Duodenal mucosa (tissue), 2 donors: Measurements from ENCODE around the gene LYPD6B.

ENCODE experiments used
- H3K27ac ChIP-seq: one replicate; pipeline ENCODE4 v1.7.0; 2013; ENCODE audit warnings: low read depth, low read length
- H3K27me3 ChIP-seq, 2 donors: one replicate each; pipeline ENCODE4 v1.7.0; 2013; ENCODE audit warnings: low read length in 2 of 2, control low read depth in 1 of 2; ENCODE audit not compliant: insufficient read depth in 2 of 2, control insufficient read depth in 1 of 2
- H3K36me3 ChIP-seq, 2 donors: one replicate each; pipeline ENCODE4 v1.7.0; 2013; ENCODE audit warnings: low read length in 2 of 2, control low read depth in 1 of 2; ENCODE audit not compliant: insufficient read depth in 2 of 2, control insufficient read depth in 1 of 2
- H3K4me1 ChIP-seq, 2 donors: one replicate each; pipeline ENCODE4 v1.7.0; 2013; ENCODE audit warnings: low read length in 2 of 2, control low read depth in 1 of 2; ENCODE audit not compliant: insufficient read depth in 2 of 2, control insufficient read depth in 1 of 2
- H3K4me3 ChIP-seq, 2 donors: one replicate each; pipeline ENCODE4 v1.7.0; 2013; ENCODE audit warnings: low read length in 2 of 2, low read depth in 1 of 2
- H3K9ac ChIP-seq, 2 donors: one replicate each; pipeline ENCODE4 v1.7.0; 2013; ENCODE audit warnings: low read length in 2 of 2, low read depth in 1 of 2
- H3K9me3 ChIP-seq, 2 donors: one replicate each; pipeline ENCODE4 v1.7.0; 2013; ENCODE audit warnings: low read length in 2 of 2, control low read depth in 1 of 2; ENCODE audit not compliant: control insufficient read depth in 1 of 2

Gene LYPD6B

GRCh38 chr2:149038442-149039212 lies at the start of gene LYPD6B:
LYPD6B (plus strand) TSS chr2:149038699; CDS start chr2:149130949, 92,250 bp downstream.
- H3K27ac ChIP-seq, result no peak within 1 kb of the TSS
- peak within 1 kb of the TSS; percentile 58 to 72 for H3K4me3 ChIP-seq
- H3K9ac ChIP-seq, result peak within 1 kb of the TSS in 1 of 2 donors; percentile 53
- H3K36me3 ChIP-seq, result no peaks in the 10 kb centered on the region
- no peaks in the 10 kb centered on the region for H3K9me3 ChIP-seq
- H3K27me3 ChIP-seq, result peaks cover 6 to 21% of the 10 kb centered on the region in 2 donors
- no peaks in the 10 kb centered on the region for H3K4me1 ChIP-seq

- Histone ChIP-seq H3K4me1 (no peaks in the 10 kb centered on the region), H3K36me3 (no peaks in the 10 kb centered on the region), H3K4me3 (no peak overlapping the region), H3K9me3 (no peaks in the 10 kb centered on the region), H3K9ac (no peak overlapping the region), H3K27me3 (no peaks in the 10 kb centered on the region), H3K27ac (no peak overlapping the region)
Observed at GRCh38 chr2:148989882-148990493, 48.5 kb upstream of the LYPD6B start.

- Histone ChIP-seq H3K9me3 (no peaks in the 10 kb centered on the region), H3K4me1 (no peaks in the 10 kb centered on the region), H3K27ac (no peak overlapping the region), H3K36me3 (no peaks in the 10 kb centered on the region), H3K4me3 (no peak overlapping the region), H3K27me3 (no peaks in the 10 kb centered on the region), H3K9ac (no peak overlapping the region)
Observed at GRCh38 chr2:148990968-148991367, 47.5 kb upstream of the LYPD6B start.

- Histone ChIP-seq H3K4me3 (no peak overlapping the region), H3K27me3 (no peaks in the 10 kb centered on the region), H3K9me3 (no peaks in the 10 kb centered on the region), H3K9ac (no peak overlapping the region), H3K36me3 (no peaks in the 10 kb centered on the region), H3K27ac (no peak overlapping the region), H3K4me1 (no peaks in the 10 kb centered on the region)
Observed at GRCh38 chr2:148992448-148992847, 46.1 kb upstream of the LYPD6B start.

GRCh38 chr2:148993351-148993750 lies 45.1 kb upstream of the LYPD6B start:
- H3K4me1 ChIP-seq, result no peaks in the 10 kb centered on the region
- no peaks in the 10 kb centered on the region for H3K27me3 ChIP-seq
- H3K9me3 ChIP-seq, result no peaks in the 10 kb centered on the region
- no peak overlapping the region for H3K27ac ChIP-seq
- H3K4me3 ChIP-seq, result no peak overlapping the region
- H3K36me3 ChIP-seq, result no peaks in the 10 kb centered on the region
- H3K9ac ChIP-seq, result no peak overlapping the region

- no peak overlapping the region for H3K4me3 ChIP-seq
- H3K9me3 ChIP-seq, result no peaks in the 10 kb centered on the region
- no peaks in the 10 kb centered on the region for H3K27me3 ChIP-seq
- no peak overlapping the region for H3K27ac ChIP-seq
- H3K4me1 ChIP-seq, result no peaks in the 10 kb centered on the region
- no peak overlapping the region for H3K9ac ChIP-seq
- no peaks in the 10 kb centered on the region for H3K36me3 ChIP-seq
Observed at GRCh38 chr2:148994341-148994740, 44.2 kb upstream of the LYPD6B start.

GRCh38 chr2:148996805-148997204 lies 41.7 kb upstream of the LYPD6B start:
- Histone ChIP-seq H3K4me1 (peaks cover 0 to 8% of the 10 kb centered on the region in 2 donors), H3K27ac (no peak overlapping the region), H3K4me3 (no peak overlapping the region), H3K9ac (no peak overlapping the region), H3K36me3 (no peaks in the 10 kb centered on the region), H3K27me3 (no peaks in the 10 kb centered on the region), H3K9me3 (no peaks in the 10 kb centered on the region)

- no peaks in the 10 kb centered on the region for H3K36me3 ChIP-seq
- no peak overlapping the region for H3K9ac ChIP-seq
- no peak overlapping the region for H3K4me3 ChIP-seq
- H3K27me3 ChIP-seq, result no peaks in the 10 kb centered on the region
- H3K4me1 ChIP-seq, result peaks cover 0 to 8% of the 10 kb centered on the region in 2 donors
- H3K27ac ChIP-seq, result no peak overlapping the region
- no peaks in the 10 kb centered on the region for H3K9me3 ChIP-seq
Observed at GRCh38 chr2:148998165-148998830, 40.2 kb upstream of the LYPD6B start.

- H3K27me3 ChIP-seq, result no peaks in the 10 kb centered on the region
Observed at GRCh38 chr2:148998831-148999200, 39.7 kb upstream of the LYPD6B start.

GRCh38 chr2:148999451-148999921 lies 39.0 kb upstream of the LYPD6B start:
- H3K36me3 ChIP-seq, result no peaks in the 10 kb centered on the region
- no peaks in the 10 kb centered on the region for H3K27me3 ChIP-seq
- H3K4me1 ChIP-seq, result peaks cover 0 to 8% of the 10 kb centered on the region in 2 donors
- no peak overlapping the region for H3K4me3 ChIP-seq
- H3K9me3 ChIP-seq, result no peaks in the 10 kb centered on the region
- H3K9ac ChIP-seq, result no peak overlapping the region
- H3K27ac ChIP-seq, result no peak overlapping the region

More at GRCh38 chr2:148998831-148999200, 39.7 kb upstream of the LYPD6B start:
- Histone ChIP-seq H3K36me3 (no peaks in the 10 kb centered on the region), H3K9ac (no peak overlapping the region), H3K9me3 (no peaks in the 10 kb centered on the region), H3K4me1 (peaks cover 0 to 8% of the 10 kb centered on the region in 2 donors), H3K4me3 (no peak overlapping the region), H3K27ac (no peak overlapping the region)
